Endothelial cell of umbilical vein (primary cell): ENCODE data around the gene FBLN2. TPM values are rescaled to one million over a fixed set of nuclear protein-coding genes. Genes with fewer than 3 reads are reported as not detected.

Source experiments
- BruUV-seq: library from RNA; stranded (reverse); fragments of 400-500 nt; replicated peaks from 2 replicates; lab custom pipeline; 2021; lab: Mats Ljungman, UMichigan
- CTCF ChIA-PET: fragments of 300-600, 350-600 bp; sonication (Branson Sonifier 250); formaldehyde crosslinking; loops from one replicate; lab custom pipeline; 2021; ENCODE audit warnings: antibody characterized with exemption, inconsistent platforms; lab: Charles Lee
- POLR2A ChIA-PET: fragments of 300-600, 350-600 bp; sonication (Branson Sonifier 250); formaldehyde crosslinking; loops from one replicate; lab custom pipeline; 2021; ENCODE audit warnings: antibody characterized with exemption, inconsistent platforms; lab: Charles Lee
- DNase-seq: peaks from one replicate; pipeline ENCODE4 v3.0.0-alpha.2; 2011; ENCODE audit warnings: low read depth, low spot score
- FAIRE-seq: peaks from 2 replicates; lab custom pipeline; 2011; peaks lifted over from hg19 to GRCh38; lab: Jason Lieb, UNC
- H2AFZ ChIP-seq: 2 replicates; pipeline ENCODE4 v1.6.0; 2012; ENCODE audit warnings: low read depth, low read length, control low read depth, inconsistent platforms
- H3K27ac ChIP-seq: 2 replicates; pipeline ENCODE4 v1.5.1; 2011; ENCODE audit warnings: low read depth, mild to moderate bottlenecking, control low read depth, low read length, moderate library complexity; ENCODE audit not compliant: insufficient read depth
- H3K27me3 ChIP-seq, 2 experiments: 2 replicates each; pipeline versions ENCODE4 v1.6.0 to v1.6.1; 2011; ENCODE audit warnings: low read length in 2 of 2, mixed read lengths in 1 of 2; ENCODE audit not compliant: control insufficient read depth in 2 of 2, insufficient read depth in 2 of 2
- H3K36me3 ChIP-seq, 2 experiments: 2 replicates in 1 of 2; 3 replicates in 1 of 2; pipeline ENCODE4 v1.5.1; 2011; ENCODE audit warnings: low read length in 2 of 2, mild to moderate bottlenecking in 1 of 2, moderate library complexity in 1 of 2; ENCODE audit not compliant: control insufficient read depth in 2 of 2, insufficient read depth in 2 of 2; ENCODE audit errors: extremely low read depth in 1 of 2
- H3K4me1 ChIP-seq: 3 replicates; pipeline ENCODE4 v1.5.1; 2011; ENCODE audit warnings: mild to moderate bottlenecking, low read length; ENCODE audit not compliant: control insufficient read depth, insufficient read depth; ENCODE audit errors: extremely low read depth
- H3K4me2 ChIP-seq: 2 replicates; pipeline ENCODE4 v1.6.1; 2011; ENCODE audit warnings: low read length, control low read depth, mixed read lengths; ENCODE audit not compliant: insufficient read depth
- H3K4me3 ChIP-seq, 3 experiments: fragments of 200-600 bp in 1 of 3; sonication (generic), shearing (Covaris generic) in 1 of 3; replicated peaks in 1 of 3; 2 replicates each; pipeline ENCODE4 v1.5.1; 2011 to 2016; ENCODE audit warnings: control low read depth in 3 of 3, low read length in 3 of 3, mild to moderate bottlenecking in 2 of 3, inconsistent platforms in 1 of 3, low read depth in 1 of 3, moderate library complexity in 1 of 3; ENCODE audit not compliant: insufficient read depth in 1 of 3
- H3K79me2 ChIP-seq: 2 replicates; pipeline ENCODE4 v1.6.0; 2012; ENCODE audit warnings: low read length, inconsistent platforms; ENCODE audit not compliant: control insufficient read depth, insufficient read depth
- H3K9ac ChIP-seq: replicated peaks from 2 replicates; pipeline ENCODE3; 2011; ENCODE audit warnings: low read length, control low read depth; ENCODE audit not compliant: insufficient read depth; ENCODE audit errors: extremely low read depth
- H3K9me1 ChIP-seq: replicated peaks from 3 replicates; pipeline ENCODE4 v1.6.0; 2011; ENCODE audit warnings: mild to moderate bottlenecking, low read length; ENCODE audit not compliant: control insufficient read depth, insufficient read depth; ENCODE audit errors: extremely low read depth
- H3K9me3 ChIP-seq: replicated peaks from 2 replicates; pipeline ENCODE4 v1.5.1; 2012; ENCODE audit warnings: low read length, inconsistent platforms; ENCODE audit not compliant: control insufficient read depth, insufficient read depth
- H4K20me1 ChIP-seq: replicated peaks from 2 replicates; pipeline ENCODE3; 2011; ENCODE audit warnings: mild to moderate bottlenecking, low read length; ENCODE audit not compliant: control insufficient read depth, insufficient read depth; ENCODE audit errors: extremely low read depth
- CTCF ChIP-seq, 2 donors: IDR thresholded peaks; 1 replicate in 1 of 2; 2 replicates in 1 of 2; pipeline ENCODE4 v1.5.1; 2011; ENCODE audit warnings: low read length in 2 of 2, mild to moderate bottlenecking in 2 of 2, moderate library complexity in 2 of 2, control low read depth in 1 of 2, inconsistent platforms in 1 of 2, low read depth in 1 of 2; ENCODE audit not compliant: insufficient read depth in 1 of 2; ENCODE audit errors: extremely low read depth in 1 of 2
- EZH2 ChIP-seq: IDR thresholded peaks from 2 replicates; pipeline ENCODE4 v1.6.1; 2012; ENCODE audit warnings: borderline replicate concordance, low read depth, mild to moderate bottlenecking, moderate library complexity, low read length, inconsistent platforms; ENCODE audit not compliant: severe bottlenecking
- GATA2 ChIP-seq: IDR thresholded peaks from 2 replicates; pipeline ENCODE4 v1.7.0; 2011; ENCODE audit warnings: low read depth, mild to moderate bottlenecking, moderate library complexity, mixed read lengths, low read length; ENCODE audit not compliant: insufficient read length, insufficient read depth
- JUN ChIP-seq: IDR thresholded peaks from 2 replicates; pipeline ENCODE4 v1.6.1; 2011; ENCODE audit warnings: borderline replicate concordance, low read depth; ENCODE audit not compliant: insufficient read length, insufficient read depth
- MAX ChIP-seq: IDR thresholded peaks from 2 replicates; pipeline ENCODE4 v1.6.1; 2011; ENCODE audit not compliant: insufficient read depth, insufficient read length
- MYC ChIP-seq: IDR thresholded peaks from one replicate; pipeline ENCODE4 v1.6.1; 2011; ENCODE audit warnings: mild to moderate bottlenecking, low read depth, low read length
- POLR2A ChIP-seq: IDR thresholded peaks from 2 replicates; pipeline ENCODE4 v1.6.1; 2012; ENCODE audit warnings: low read depth, mild to moderate bottlenecking, control low read depth, low read length
- POLR2AphosphoS5 ChIP-seq: IDR thresholded peaks from 2 replicates; pipeline ENCODE4 v1.6.1; 2012; ENCODE audit warnings: low read depth, mild to moderate bottlenecking, control low read depth, low read length, moderate library complexity; ENCODE audit not compliant: insufficient read depth
- dilution Hi-C: fragments of 300-500 bp; cut with MboI; formaldehyde crosslinking; loops from one replicate; pipeline ENCODE4 v1.15.0; 2019; ENCODE audit warnings: low sequenced_read_pairs; ENCODE audit not compliant: extremely low pct_ligation_motif_present
- intact Hi-C: fragments of 100-400 bp; cut with micrococcal nuclease; formaldehyde crosslinking; loops from one replicate; pipeline ENCODE4 v1.10.0; 2022
- polyA plus RNA-seq, 4 experiments: library from polyadenylated mRNA; depleted of rRNA in 3 of 4; stranded (reverse) in 3 of 4; unstranded in 1 of 4; fragments of >200 nt; gene quantifications; 2 replicates each; pipeline versions ENCODE4 v1.2.1 to v1.2.3, GENCODE V29; 2011 to 2012; ENCODE audit warnings: missing spikeins in 1 of 4
- total RNA-seq: library from RNA; stranded (reverse); gene quantifications from 2 replicates; pipeline ENCODE4 v1.2.3, GENCODE V29; 2021

The FBLN2 gene
- total and polyA plus RNA-seq, 2 donors (not counting 3 experiments of a cell fraction or from before 2014, with no cell fraction given), result 1.4 to 1.9 TPM

DNA sequence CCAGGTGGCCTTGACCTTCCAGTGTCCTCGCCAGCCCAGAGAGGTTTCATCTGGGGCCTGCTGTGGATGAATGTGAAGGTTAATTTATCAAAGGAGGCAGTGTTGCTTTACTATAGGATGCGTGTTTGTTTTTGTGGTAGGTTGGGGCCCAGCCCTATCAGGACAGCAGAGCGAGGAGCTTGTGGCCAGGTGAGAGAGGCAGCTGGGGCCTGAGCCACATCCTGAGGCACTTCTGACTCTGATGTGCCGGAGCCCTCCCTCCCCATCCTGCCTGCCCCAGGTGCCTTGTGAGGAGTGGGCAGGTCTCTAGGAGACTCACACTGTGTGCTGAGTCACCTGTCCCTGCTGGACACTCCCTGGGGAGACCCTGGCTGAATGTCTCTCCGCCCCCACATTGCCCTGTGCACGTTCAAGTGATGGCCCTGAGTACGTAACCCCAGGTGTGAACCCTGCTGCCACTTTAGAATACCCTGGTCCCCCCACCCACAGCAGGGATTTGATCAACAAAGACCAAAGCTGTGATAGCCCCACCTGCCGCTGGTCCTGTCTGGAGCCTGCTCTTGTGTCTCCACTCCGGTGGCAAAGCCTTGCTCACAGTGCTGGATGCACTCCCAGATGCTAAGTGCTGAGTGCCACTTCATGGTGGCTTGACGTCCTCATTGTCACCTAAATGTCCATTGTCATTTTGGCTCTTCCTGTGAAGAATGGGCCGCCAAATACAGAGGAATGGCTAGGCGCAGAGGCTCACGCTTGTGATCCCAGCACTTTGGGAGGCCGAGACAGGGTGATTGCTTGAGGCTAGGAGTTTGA, 16.0 kb downstream of the FBLN2 start:
- no TSS peak for BruUV-seq
- H3K27me3 ChIP-seq, result peaks cover 11 to 16% of the 10 kb centered on the region in 2 experiments
- H3K4me2 ChIP-seq, result no peak overlapping the region
- FAIRE-seq (no peak), DNase-seq (no peak)
- H3K4me3 ChIP-seq, result no peak overlapping the region
- ChIA-PET CTCF (no interaction called here), POLR2A (no interaction called here)
- intact Hi-C loops (no loop called here), dilution Hi-C loops (no loop called here)
- H4K20me1 ChIP-seq, result no peaks in the 10 kb centered on the region
- no peak overlapping the region for H3K9ac ChIP-seq
- no peaks in the 10 kb centered on the region for H3K4me1 ChIP-seq
- no peaks in the 10 kb centered on the region for H3K79me2 ChIP-seq
- no peaks in the 10 kb centered on the region for H3K9me1 ChIP-seq
- H3K36me3 ChIP-seq, result no peaks in the 10 kb centered on the region
- no peak overlapping the region for H2AFZ ChIP-seq
- TF ChIP-seq MAX, result no peak
- TF ChIP-seq POLR2AphosphoS5, result no peak
- no peak for TF ChIP-seq EZH2
- no peak for TF ChIP-seq CTCF (IDR thresholded peaks at IDR 0.05; ENCODE audit: extremely low read depth in 1 of 2, insufficient read depth in 1 of 2, low read depth in 1 of 2, low read length in 2 of 2)
- no peak for TF ChIP-seq MYC
- no peak for TF ChIP-seq POLR2A
- TF ChIP-seq JUN, result no peak
- TF ChIP-seq GATA2, result no peak
- no peaks in the 10 kb centered on the region for H3K9me3 ChIP-seq
- no peak overlapping the region for H3K27ac ChIP-seq
